K562 (cell line): ENCODE measurements around the gene VENTX. TPM values are rescaled to one million over a fixed set of nuclear protein-coding genes. Genes with fewer than 3 reads are reported as not detected.

Source experiments
- ATAC-seq: fragments of 200-7000 bp; cut with Tn5 transposase; 3 replicates; pipeline ENCODE4 v1.9.1; 2020; ENCODE audit warnings: moderate library complexity
- BruUV-seq: library from RNA; stranded (reverse); fragments of 400-500 nt; replicated peaks from 2 replicates; lab custom pipeline; 2021; lab: Mats Ljungman, UMichigan
- CTCF ChIA-PET: fragments of 300-600 bp; formaldehyde crosslinking; extraction: SDS; loops from one replicate; lab custom pipeline; 2021; ENCODE audit warnings: low intra/inter-chr PET ratio; lab: Yijun Ruan, JAX
- POLR2A ChIA-PET: fragments of 300-600, 350-650 bp; sonication (Branson Sonifier 250); formaldehyde crosslinking; extraction: SDS; loops from one replicate; lab custom pipeline; 2021; ENCODE audit warnings: antibody characterized with exemption, inconsistent platforms; lab: Yijun Ruan, JAX
- DNase-seq, 4 experiments: peaks; one replicate each; pipeline versions ENCODE4 v3.0.0 to v3.0.0-alpha.2; 2011 to 2018; ENCODE audit warnings: low spot score in 3 of 4, mixed read lengths in 3 of 4; ENCODE audit errors: extremely low read depth in 1 of 4
- FAIRE-seq: peaks from 2 replicates; lab custom pipeline; 2011; peaks lifted over from hg19 to GRCh38; lab: Jason Lieb, UNC
- H2AFZ ChIP-seq: 2 replicates; pipeline ENCODE4 v1.6.0; 2011; ENCODE audit warnings: low read depth, low read length, control low read depth, inconsistent platforms
- H3K27ac ChIP-seq: fragments of 200-600 bp; 3 replicates; pipeline ENCODE4 v1.8.0; 2011; ENCODE audit warnings: low read depth, mild to moderate bottlenecking, control low read depth, inconsistent platforms, low read length, moderate library complexity, mixed read lengths; ENCODE audit errors: extremely low read depth
- H3K27me3 ChIP-seq, 2 experiments: fragments of 300-600 bp in 1 of 2; 2 replicates in 1 of 2; 3 replicates in 1 of 2; pipeline versions ENCODE4 v1.6.0 to v1.8.0; 2011; ENCODE audit warnings: inconsistent platforms in 2 of 2, low read length in 2 of 2, mild to moderate bottlenecking in 1 of 2, mixed read lengths in 1 of 2, moderate library complexity in 1 of 2; ENCODE audit not compliant: control insufficient read depth in 2 of 2, insufficient read depth in 2 of 2
- H3K36me3 ChIP-seq: fragments of 300-600 bp; 3 replicates; pipeline ENCODE4 v1.8.0; 2011; ENCODE audit warnings: mild to moderate bottlenecking, low read length, inconsistent platforms; ENCODE audit not compliant: control insufficient read depth, insufficient read depth
- H3K4me1 ChIP-seq, 2 experiments: fragments of 200-600 bp in 1 of 2; replicated peaks in 1 of 2; 2 replicates in 1 of 2; 3 replicates in 1 of 2; pipeline versions ENCODE4 v1.5.1 to v1.8.0; 2011; ENCODE audit warnings: inconsistent platforms in 2 of 2, low read length in 2 of 2, mild to moderate bottlenecking in 1 of 2, mixed read lengths in 1 of 2, moderate library complexity in 1 of 2; ENCODE audit not compliant: control insufficient read depth in 2 of 2, insufficient read depth in 2 of 2
- H3K4me2 ChIP-seq: 2 replicates; pipeline ENCODE4 v1.6.1; 2011; ENCODE audit warnings: low read length, control low read depth, inconsistent platforms, mixed read lengths; ENCODE audit not compliant: insufficient read depth
- H3K4me3 ChIP-seq: fragments of 200-600 bp; sonication (generic), shearing (Covaris generic); 2 replicates; pipeline ENCODE4 v1.5.1; 2016; ENCODE audit warnings: control low read depth, inconsistent platforms
- H3K79me2 ChIP-seq: fragments of 200-600 bp; 3 replicates; pipeline ENCODE4 v1.8.0; 2011; ENCODE audit warnings: low read length, inconsistent platforms; ENCODE audit not compliant: control insufficient read depth, insufficient read depth
- H3K9ac ChIP-seq, 2 experiments: 2 replicates each; pipeline versions ENCODE4 v1.6.0 to v1.6.1; 2011; ENCODE audit warnings: low read depth in 2 of 2, low read length in 2 of 2, control low read depth in 1 of 2, inconsistent platforms in 1 of 2, mild to moderate bottlenecking in 1 of 2, mixed read lengths in 1 of 2; ENCODE audit not compliant: insufficient read depth in 1 of 2
- H3K9me1 ChIP-seq: one replicate; pipeline ENCODE4 v1.6.0; 2011; ENCODE audit warnings: inconsistent platforms, mild to moderate bottlenecking, low read length, moderate library complexity; ENCODE audit not compliant: control insufficient read depth, insufficient read depth
- H3K9me3 ChIP-seq: replicated peaks from 2 replicates; pipeline ENCODE4 v1.5.1; 2011; ENCODE audit warnings: low read depth, low read length, inconsistent platforms; ENCODE audit not compliant: control insufficient read depth, insufficient read depth
- H4K20me1 ChIP-seq: replicated peaks from 2 replicates; pipeline ENCODE4 v1.6.1; 2011; ENCODE audit warnings: low read length, inconsistent platforms, mixed read lengths; ENCODE audit not compliant: control insufficient read depth, insufficient read depth
- ATF3 ChIP-seq, 2 experiments: fragments of 450-650 bp in 1 of 2; sonication (generic) in 1 of 2; formaldehyde crosslinking in 1 of 2; IDR thresholded peaks in 1 of 2; conservative IDR thresholded peaks in 1 of 2; 2 replicates each; pipeline versions ENCODE4 v1.6.1 to v1.8.1; 2016 to 2023; ENCODE audit warnings: mild to moderate bottlenecking in 2 of 2, moderate library complexity in 2 of 2, inconsistent platforms in 1 of 2, missing genetic modification reagents in 1 of 2
- CEBPG ChIP-seq, 3 experiments: fragments of 200-800 bp in 1 of 3; sonication (Bioruptor generic) in 1 of 3; sonication (generic) in 1 of 3; formaldehyde crosslinking in 1 of 3; IDR thresholded peaks in 2 of 3; conservative IDR thresholded peaks in 1 of 3; 2 replicates each; pipeline versions ENCODE4 v1.6.1 to v1.8.0; 2016 to 2022; ENCODE audit warnings: missing compliant biosample characterization in 2 of 3, missing genetic modification characterization in 2 of 3, mild to moderate bottlenecking in 1 of 3, missing genetic modification reagents in 1 of 3
- CTCF ChIP-seq, 3 experiments: IDR thresholded peaks in 2 of 3; conservative IDR thresholded peaks in 1 of 3; 2 replicates each; pipeline ENCODE4 v1.5.1; 2011 to 2012; ENCODE audit warnings: low read length in 3 of 3, mild to moderate bottlenecking in 3 of 3, control low read depth in 2 of 3, improper control_type of control experiment in 1 of 3, inconsistent platforms in 1 of 3, low read depth in 1 of 3, mixed read lengths in 1 of 3, moderate library complexity in 1 of 3; ENCODE audit not compliant: insufficient read depth in 2 of 3
- JUN ChIP-seq, 2 experiments: sonication (generic) in 1 of 2; formaldehyde crosslinking in 1 of 2; IDR thresholded peaks; 2 replicates each; pipeline versions ENCODE4 v1.6.1 to v1.8.0; 2012 to 2022; ENCODE audit warnings: borderline replicate concordance in 2 of 2, mild to moderate bottlenecking in 2 of 2, improper control_type of control experiment in 1 of 2, low read depth in 1 of 2, low read length in 1 of 2, missing genetic modification reagents in 1 of 2
- THRB ChIP-seq: fragments of 450-650 bp; formaldehyde crosslinking; conservative IDR thresholded peaks from 2 replicates; pipeline ENCODE4 v1.4.0; 2022; ENCODE audit warnings: mild to moderate bottlenecking, missing genetic modification characterization
- TSHZ1 ChIP-seq: fragments of 250-450 bp; sonication (Bioruptor Pico); IDR thresholded peaks from 2 replicates; pipeline ENCODE4 v1.4.0; 2020; ENCODE audit warnings: mild to moderate bottlenecking, moderate library complexity
- ZFP36 ChIP-seq: fragments of 150-350 bp; IDR thresholded peaks from 2 replicates; pipeline ENCODE4 v1.6.1; 2018; ENCODE audit warnings: low read length, low read depth; ENCODE audit not compliant: partially characterized antibody
- ZNF449 ChIP-seq: fragments of 250-450 bp; sonication (Bioruptor Pico); IDR thresholded peaks from 2 replicates; pipeline ENCODE4 v1.8.0; 2022; ENCODE audit warnings: moderate library complexity, mild to moderate bottlenecking, inconsistent platforms
- WGBS: fragments of 100-300 bp; shearing (Covaris generic); methylation state at CpG from one replicate; pipeline ENCODE4 v1.1.6; 2016; ENCODE audit warnings: low coverage, mixed read lengths; ENCODE audit not compliant: insufficient coverage; ENCODE audit errors: missing lambda C conversion rate; 5-methylcytosine and 5-hydroxymethylcytosine counted together
- in situ Hi-C: fragments of 300-500 bp; cut with MboI; formaldehyde crosslinking; loops from 4 replicates; pipeline ENCODE4 v1.15.0; 2018; ENCODE audit warnings: inconsistent platforms, mixed read lengths
- intact Hi-C: fragments of 100-400 bp; cut with micrococcal nuclease; formaldehyde crosslinking; loops from 2 replicates; pipeline ENCODE4 v1.14.2; 2022
- polyA plus RNA-seq, 8 experiments: library from polyadenylated mRNA; depleted of rRNA in 4 of 8; stranded (reverse) in 5 of 8; unstranded in 3 of 8; fragments of >200 nt; fragmentation: Nextera tagmentation in 2 of 8; fragmentation: Illumina TruSeq in 1 of 8; extraction: Ambion mirVana in 2 of 8; extraction: Trizol in 1 of 8; gene quantifications; 2 replicates each; pipeline versions ENCODE4 v1.2.1 to v1.2.3, GENCODE V29; 2011 to 2014; ENCODE audit warnings: inconsistent platforms in 1 of 8, missing spikeins in 1 of 8
- total RNA-seq, 7 experiments: library from RNA; depleted of rRNA in 6 of 7; stranded (reverse); fragments of >200 nt in 6 of 7; fragmentation: Illumina TruSeq in 2 of 7; extraction: Trizol in 2 of 7; gene quantifications; 2 replicates each; pipeline versions ENCODE4 v1.2.1 to v1.2.3, GENCODE V29; 2011 to 2021; ENCODE audit warnings: low replicate concordance in 1 of 7

Gene VENTX
- total and polyA plus RNA-seq, 9 of the 15 experiments (the other 6 are each of a cell fraction or from before 2014, with no cell fraction given): 0.07 to 0.70 (median 0.20) TPM; not detected in 1

GRCh38 chr10:133262696-133263095 lies 25.0 kb downstream of the VENTX start:
- peaks cover 2 to 80% of the 10 kb centered on the region in 2 experiments; a peak in 3 of 5 replicates for H3K4me1 ChIP-seq
- FAIRE-seq (no peak), ATAC-seq (no peak), DNase-seq (no peak)
- no peak overlapping the region for H3K4me3 ChIP-seq
- no peak for TF ChIP-seq TSHZ1 (CRISPR knock-in tag)
- no peak for TF ChIP-seq CEBPG (CRISPR knock-in tag; IDR thresholded peaks at IDR 0.05)
- TF ChIP-seq CEBPG (tag; conservative IDR thresholded peaks at IDR 0.05 in 1 of 2, IDR thresholded peaks at IDR 0.05 in 1 of 2): no peak
- TF ChIP-seq ZNF449 (CRISPR knock-in tag): no peak
- TF ChIP-seq JUN (IDR thresholded peaks at IDR 0.05; ENCODE audit: borderline replicate concordance, low read depth, low read length): no peak
- TF ChIP-seq JUN (CRISPR knock-in tag; IDR thresholded peaks at IDR 0.05; ENCODE audit: borderline replicate concordance): no peak
- TF ChIP-seq ZFP36: no peak
- TF ChIP-seq ATF3 (IDR thresholded peaks at IDR 0.05): no peak
- TF ChIP-seq ATF3 (CRISPR knock-in tag; conservative IDR thresholded peaks at IDR 0.05): no peak
- no peak for TF ChIP-seq CTCF (IDR thresholded peaks at IDR 0.05 in 2 of 3, conservative IDR thresholded peaks at IDR 0.05 in 1 of 3; ENCODE audit: insufficient read depth in 2 of 3, low read depth in 1 of 3, low read length in 3 of 3)
- TF ChIP-seq THRB (CRISPR knock-in tag): no peak
- no peaks in the 10 kb centered on the region for H3K9me3 ChIP-seq
- no peaks in the 10 kb centered on the region for H3K27me3 ChIP-seq
- peak overlapping the region in 1 of 2 experiments; percentile 55; a peak in 1 of 4 replicates for H3K9ac ChIP-seq
- WGBS: 88% methylated on average over 3 of the region's 14 CpGs
- BruUV-seq: no TSS peak
- no peak overlapping the region for H3K27ac ChIP-seq
- CTCF ChIA-PET: no interaction called here
- intact Hi-C loops (no loop called here), in situ Hi-C loops (no loop called here)
- H3K79me2 ChIP-seq: no peaks in the 10 kb centered on the region
- H3K9me1 ChIP-seq: no peaks in the 10 kb centered on the region
- H2AFZ ChIP-seq: no peak overlapping the region
- H3K36me3 ChIP-seq: no peaks in the 10 kb centered on the region
- no peak overlapping the region for H3K4me2 ChIP-seq
- H4K20me1 ChIP-seq: no peaks in the 10 kb centered on the region
- POLR2A ChIA-PET: interaction anchor here (1.1 to 1.5 kb wide), 2 partner anchors 9 to 13 kb away, joined by 3 to 4 read pairs; no protein-coding TSS in a partner anchor
